ENCODE data around the gene ARHGEF40. TPM values are rescaled to one million over a fixed set of nuclear protein-coding genes. Genes with fewer than 3 reads are reported as not detected.
A peak's percentile ranks its signal among the peaks of the same experiment; 100 is the strongest.

ARHGEF40 gene
- total RNA-seq, 1 donor from 2014 or later = 28.5 TPM

- DNase-seq (no peak), ATAC-seq (no peak)
- no peak overlapping the region for H3K4me3 ChIP-seq
- H3K9me3 ChIP-seq = no peaks in the 10 kb centered on the region
- no peaks in the 10 kb centered on the region for H3K36me3 ChIP-seq
- H3K4me1 ChIP-seq = peaks cover 36% of the 10 kb centered on the region
- peak overlapping the region; percentile 99 for H3K27ac ChIP-seq
- intact Hi-C loops (cut with DNase I) = no loop called here
- no peaks in the 10 kb centered on the region for H3K27me3 ChIP-seq (ENCODE audit: low read depth)
- TF ChIP-seq CTCF (IDR thresholded peaks at IDR 0.05) = no peak
These were observed 35.0 kb downstream of the ARHGEF40 start for GRCh38 chr14:21105095-21105494.

- DNase-seq (no peak), ATAC-seq (no peak)
- no peak for TF ChIP-seq CTCF (IDR thresholded peaks at IDR 0.05)
- Histone ChIP-seq H3K4me1 (peaks cover 36% of the 10 kb centered on the region), H3K36me3 (no peaks in the 10 kb centered on the region), H3K9me3 (no peaks in the 10 kb centered on the region), H3K4me3 (peak overlapping the region; percentile 9), H3K27ac (peak overlapping the region; percentile 99), H3K27me3 (ENCODE audit: low read depth) (no peaks in the 10 kb centered on the region)
- intact Hi-C loops (cut with DNase I) = no loop called here
These were observed 36.0 kb downstream of the ARHGEF40 start for GRCh38 chr14:21106176-21106497.

- H3K4me1 ChIP-seq = peaks cover 36% of the 10 kb centered on the region
- peak overlapping the region; percentile 9 for H3K4me3 ChIP-seq
- H3K9me3 ChIP-seq = no peaks in the 10 kb centered on the region
- H3K27me3 ChIP-seq (ENCODE audit: low read depth) = no peaks in the 10 kb centered on the region
- DNase-seq (peak; percentile 84), ATAC-seq (peak; percentile 29 to 38)
- peak; percentile 88 for TF ChIP-seq CTCF (IDR thresholded peaks at IDR 0.05)
- intact Hi-C loops (cut with DNase I) = no loop called here
- H3K36me3 ChIP-seq = no peaks in the 10 kb centered on the region
- peak overlapping the region; percentile 99 for H3K27ac ChIP-seq
These were observed 36.6 kb downstream of the ARHGEF40 start for GRCh38 chr14:21106498-21107282.

DNA sequence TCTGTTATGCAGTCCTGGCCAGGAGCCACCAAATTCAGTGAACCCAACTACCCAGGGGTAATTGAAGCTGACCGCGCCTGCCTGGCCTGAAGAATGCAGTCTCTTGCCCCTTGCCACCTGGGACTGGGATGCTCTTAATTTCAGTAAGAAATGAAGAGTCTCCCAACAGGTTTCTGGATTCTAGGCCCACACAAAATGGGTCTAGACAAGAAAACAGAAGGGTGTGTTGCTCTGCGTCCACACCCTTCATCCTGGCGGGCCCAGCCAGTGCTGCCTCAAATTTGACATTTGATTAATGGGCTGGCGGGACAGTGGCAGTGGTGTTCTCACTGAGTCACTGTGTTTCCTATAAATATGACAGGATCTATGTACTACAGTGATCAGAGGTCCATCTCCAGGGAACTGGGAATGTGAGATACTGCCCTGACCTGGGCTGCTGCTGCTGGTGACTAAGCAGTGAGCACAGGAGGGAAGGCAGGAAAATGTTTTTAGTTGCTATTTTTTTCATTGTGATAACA lies 37.2 kb downstream of the ARHGEF40 start:
- intact Hi-C loops (cut with DNase I) = no loop called here
- H3K27ac ChIP-seq = peak overlapping the region; percentile 99

GRCh38 chr14:21108791-21109190 lies 38.7 kb downstream of the ARHGEF40 start:
- TF ChIP-seq CTCF (IDR thresholded peaks at IDR 0.05) = no peak
- H3K36me3 ChIP-seq = no peaks in the 10 kb centered on the region
- no peaks in the 10 kb centered on the region for H3K9me3 ChIP-seq
- intact Hi-C loops (cut with DNase I) = no loop called here
- no peaks in the 10 kb centered on the region for H3K27me3 ChIP-seq (ENCODE audit: low read depth)
- DNase-seq = no peak
- ATAC-seq = no peak
- H3K27ac ChIP-seq = no peak overlapping the region
- H3K4me3 ChIP-seq = no peak overlapping the region
- peaks cover 31% of the 10 kb centered on the region for H3K4me1 ChIP-seq

More for the DNA sequence above, 37.2 kb downstream of the ARHGEF40 start:
- H3K36me3 ChIP-seq = no peaks in the 10 kb centered on the region
- no peak for TF ChIP-seq CTCF (IDR thresholded peaks at IDR 0.05)
- H3K4me1 ChIP-seq = peaks cover 36% of the 10 kb centered on the region
- DNase-seq (no peak), ATAC-seq (no peak)
- no peaks in the 10 kb centered on the region for H3K27me3 ChIP-seq (ENCODE audit: low read depth)
- H3K4me3 ChIP-seq = no peak overlapping the region
- no peaks in the 10 kb centered on the region for H3K9me3 ChIP-seq
